HepG2 (cell line): ENCODE data around the gene FAM111B. TPM values are rescaled to one million over a fixed set of nuclear protein-coding genes. Genes with fewer than 3 reads are reported as not detected.
A peak's percentile ranks its signal among the peaks of the same experiment; 100 is the strongest.
"Not testable (repeated sequence)": the region's sequence is repeated elsewhere in the genome, so short reads cannot be mapped to it uniquely, and the experiment has no call there.

Source experiments
- ATAC-seq: fragments of 200-7000 bp; cut with Tn5 transposase; 3 replicates; pipeline ENCODE4 v1.9.1; 2020; ENCODE audit warnings: mild to moderate bottlenecking, moderate library complexity
- BruUV-seq: library from RNA; stranded (reverse); fragments of 400-500 nt; replicated peaks from 2 replicates; lab custom pipeline; 2021; lab: Mats Ljungman, UMichigan
- CTCF ChIA-PET: fragments of 300-600 bp; formaldehyde crosslinking; extraction: SDS; loops from one replicate; lab custom pipeline; 2021; ENCODE audit warnings: low total read pairs, inconsistent platforms, low intra/inter-chr PET ratio; lab: Yijun Ruan, JAX
- POLR2A ChIA-PET: fragments of 350-600 bp; sonication (Branson Sonifier 250); formaldehyde crosslinking; loops from one replicate; lab custom pipeline; 2020; ENCODE audit warnings: antibody characterized with exemption, inconsistent platforms; lab: Yijun Ruan, JAX
- DNase-seq: peaks from one replicate; pipeline ENCODE4 v3.0.0-alpha.2; 2015; ENCODE audit warnings: low spot score
- FAIRE-seq: peaks from 3 replicates; lab custom pipeline; 2011; peaks lifted over from hg19 to GRCh38; lab: Jason Lieb, UNC
- H2AFZ ChIP-seq: one replicate; pipeline ENCODE4 v1.6.1; 2011; ENCODE audit warnings: low read length, inconsistent platforms
- H3K27ac ChIP-seq: fragments of 300-600 bp; 3 replicates; pipeline ENCODE4 v1.8.0; 2011; ENCODE audit warnings: mixed run types, mild to moderate bottlenecking, mixed read lengths, low read length, inconsistent platforms; ENCODE audit not compliant: insufficient read depth; ENCODE audit errors: extremely low read length
- H3K27me3 ChIP-seq, 2 experiments: fragments of 200-600 bp in 1 of 2; 2 replicates in 1 of 2; 3 replicates in 1 of 2; pipeline versions ENCODE4 v1.6.0 to v1.8.0; 2011; ENCODE audit warnings: low read length in 2 of 2, mild to moderate bottlenecking in 2 of 2, moderate library complexity in 2 of 2, inconsistent platforms in 1 of 2; ENCODE audit not compliant: insufficient read depth in 2 of 2, control insufficient read depth in 1 of 2
- H3K36me3 ChIP-seq, 2 experiments: fragments of 200-600 bp in 1 of 2; replicated peaks in 1 of 2; 2 replicates in 1 of 2; 3 replicates in 1 of 2; pipeline versions ENCODE4 v1.5.1 to v1.8.0; 2011; ENCODE audit warnings: low read length in 2 of 2, inconsistent platforms in 1 of 2; ENCODE audit not compliant: insufficient read depth in 2 of 2, control insufficient read depth in 1 of 2
- H3K4me1 ChIP-seq: 2 replicates; pipeline ENCODE4 v1.5.1; 2012; ENCODE audit warnings: low read length, inconsistent platforms; ENCODE audit not compliant: insufficient read depth
- H3K4me2 ChIP-seq: 2 replicates; pipeline ENCODE4 v1.6.0; 2011; ENCODE audit warnings: low read depth, low read length, inconsistent platforms
- H3K4me3 ChIP-seq, 3 experiments: fragments of 200-600 bp in 1 of 3; sonication (generic), shearing (Covaris generic) in 1 of 3; replicated peaks in 1 of 3; 2 replicates each; pipeline ENCODE4 v1.5.1; 2011 to 2016; ENCODE audit warnings: low read length in 3 of 3, inconsistent platforms in 2 of 3, low read depth in 2 of 3, mild to moderate bottlenecking in 2 of 3, control low read depth in 1 of 3, mixed read lengths in 1 of 3; ENCODE audit not compliant: insufficient read depth in 1 of 3
- H3K79me2 ChIP-seq: one replicate; pipeline ENCODE4 v1.6.1; 2011; ENCODE audit warnings: low read length, inconsistent platforms; ENCODE audit not compliant: insufficient read depth
- H3K9ac ChIP-seq: 2 replicates; pipeline ENCODE4 v1.6.0; 2011; ENCODE audit warnings: mild to moderate bottlenecking, low read depth, low read length, inconsistent platforms; ENCODE audit not compliant: insufficient read depth
- H3K9me3 ChIP-seq: 2 replicates; pipeline ENCODE4 v1.5.1; 2012; ENCODE audit warnings: mild to moderate bottlenecking, low read length
- H4K20me1 ChIP-seq: 2 replicates; pipeline ENCODE4 v1.6.0; 2011; ENCODE audit warnings: inconsistent platforms, mild to moderate bottlenecking, low read length, moderate library complexity; ENCODE audit not compliant: insufficient read depth
- CTCF ChIP-seq: sonication (generic); formaldehyde crosslinking; IDR thresholded peaks from 2 replicates; pipeline ENCODE4 v1.5.0; 2020; ENCODE audit warnings: mild to moderate bottlenecking, missing genetic modification reagents, moderate library complexity
- ELF1 ChIP-seq: sonication (generic); formaldehyde crosslinking; IDR thresholded peaks from 2 replicates; pipeline ENCODE4 v1.4.0; 2020; ENCODE audit warnings: missing genetic modification reagents
- GABPA ChIP-seq, 2 experiments: IDR thresholded peaks; 2 replicates each; pipeline ENCODE4 v1.6.1; 2011 to 2016; ENCODE audit warnings: low read depth in 2 of 2, low read length in 1 of 2, missing biosample characterization in 1 of 2, missing genetic modification characterization in 1 of 2
- GABPB1 ChIP-seq: IDR thresholded peaks from 2 replicates; pipeline ENCODE4 v1.6.1; 2016; ENCODE audit warnings: mild to moderate bottlenecking, missing genetic modification reagents, moderate library complexity, missing compliant biosample characterization
- HOXA5 ChIP-seq: sonication (generic); formaldehyde crosslinking; IDR thresholded peaks from 2 replicates; pipeline ENCODE4 v1.4.0; 2020; ENCODE audit warnings: missing genetic modification reagents
- MAZ ChIP-seq, 2 experiments: sonication (generic) in 1 of 2; formaldehyde crosslinking in 1 of 2; IDR thresholded peaks; 2 replicates each; pipeline versions ENCODE4 v1.5.0 to v1.6.1; 2012 to 2020; ENCODE audit warnings: low read depth in 2 of 2, mild to moderate bottlenecking in 2 of 2, borderline replicate concordance in 1 of 2, improper control_type of control experiment in 1 of 2, low read length in 1 of 2, missing genetic modification reagents in 1 of 2, moderate library complexity in 1 of 2
- NFYB ChIP-seq: sonication (generic); formaldehyde crosslinking; IDR thresholded peaks from 2 replicates; pipeline ENCODE4 v1.4.0; 2020; ENCODE audit warnings: missing genetic modification reagents
- RAD21 ChIP-seq: fragments of 450-650 bp; formaldehyde crosslinking; IDR thresholded peaks from 2 replicates; pipeline ENCODE4 v1.5.0; 2020; ENCODE audit warnings: mild to moderate bottlenecking
- SOX6 ChIP-seq, 2 experiments: fragments of 450-650 bp in 1 of 2; sonication (generic) in 1 of 2; formaldehyde crosslinking in 1 of 2; IDR thresholded peaks; 2 replicates each; pipeline versions ENCODE4 v1.4.0 to v1.6.1; 2017 to 2020; ENCODE audit warnings: antibody characterized with exemption in 1 of 2, mild to moderate bottlenecking in 1 of 2, missing genetic modification reagents in 1 of 2
- STAG1 ChIP-seq: sonication (generic); formaldehyde crosslinking; IDR thresholded peaks from 2 replicates; pipeline ENCODE4 v1.4.0; 2020; ENCODE audit warnings: missing genetic modification reagents
- XRCC5 ChIP-seq: fragments of 200-400 bp; formaldehyde crosslinking; optimal IDR thresholded peaks from 2 replicates; pipeline ENCODE3; 2017; ENCODE audit warnings: mild to moderate bottlenecking, low read length
- ZMYM4 ChIP-seq: sonication (generic); formaldehyde crosslinking; IDR thresholded peaks from 2 replicates; pipeline ENCODE4 v1.8.1; 2023; ENCODE audit warnings: mild to moderate bottlenecking, missing genetic modification reagents
- ZNF574 ChIP-seq: sonication (generic); formaldehyde crosslinking; IDR thresholded peaks from 2 replicates; pipeline ENCODE4 v1.4.0; 2020; ENCODE audit warnings: missing genetic modification reagents
- WGBS: methylation state at CpG from one replicate; pipeline ENCODE4 v1.1.6; 2017; ENCODE audit warnings: low lambda C conversion rate; 5-methylcytosine and 5-hydroxymethylcytosine counted together
- in situ Hi-C: cut with HindIII; loops from 2 replicates; pipeline ENCODE4 v1.10.0; 2017; ENCODE audit warnings: low pct_unique_long_range_greater_than_20kb; ENCODE audit not compliant: extremely low pct_ligation_motif_present
- intact Hi-C: fragments of 100-400 bp; cut with micrococcal nuclease; formaldehyde crosslinking; loops from one replicate; pipeline ENCODE4 v1.10.0; 2022; ENCODE audit not compliant: unreplicated experiment
- polyA plus RNA-seq, 8 experiments: library from polyadenylated mRNA; depleted of rRNA in 3 of 8; stranded (reverse) in 7 of 8; unstranded in 1 of 8; fragments of >200 nt; fragmentation: Illumina TruSeq in 4 of 8; extraction: Trizol in 4 of 8; gene quantifications; 2 replicates each; pipeline versions ENCODE4 v1.2.1 to v1.2.3, GENCODE V29; 2011 to 2016; ENCODE audit warnings: low read depth in 4 of 8, missing spikeins in 1 of 8, mixed read lengths in 1 of 8; ENCODE audit not compliant: insufficient read depth in 1 of 8
- total RNA-seq, 5 experiments: library from RNA; depleted of rRNA; stranded (reverse); fragments of >200 nt; fragmentation: Illumina TruSeq; extraction: Trizol; gene quantifications; 2 replicates each; pipeline ENCODE4 v1.2.3, GENCODE V29; 2016; ENCODE audit warnings: low read depth in 1 of 5
- TF ChIP-seq, protein P1 (sequence below), 2 experiments: sonication (generic) in 1 of 2; formaldehyde crosslinking in 1 of 2; IDR thresholded peaks; 2 replicates each; pipeline versions ENCODE4 v1.4.0 to v1.6.1; 2018 to 2020; ENCODE audit warnings: missing genetic modification reagents in 2 of 2, borderline replicate concordance in 1 of 2, low read depth in 1 of 2, mild to moderate bottlenecking in 1 of 2, missing biosample characterization in 1 of 2

The FAM111B gene
- total and polyA plus RNA-seq, 2 of the 13 experiments (the other 11 are each of a cell fraction or from before 2014, with no cell fraction given) = 1.6 to 28.2 TPM

DNA sequence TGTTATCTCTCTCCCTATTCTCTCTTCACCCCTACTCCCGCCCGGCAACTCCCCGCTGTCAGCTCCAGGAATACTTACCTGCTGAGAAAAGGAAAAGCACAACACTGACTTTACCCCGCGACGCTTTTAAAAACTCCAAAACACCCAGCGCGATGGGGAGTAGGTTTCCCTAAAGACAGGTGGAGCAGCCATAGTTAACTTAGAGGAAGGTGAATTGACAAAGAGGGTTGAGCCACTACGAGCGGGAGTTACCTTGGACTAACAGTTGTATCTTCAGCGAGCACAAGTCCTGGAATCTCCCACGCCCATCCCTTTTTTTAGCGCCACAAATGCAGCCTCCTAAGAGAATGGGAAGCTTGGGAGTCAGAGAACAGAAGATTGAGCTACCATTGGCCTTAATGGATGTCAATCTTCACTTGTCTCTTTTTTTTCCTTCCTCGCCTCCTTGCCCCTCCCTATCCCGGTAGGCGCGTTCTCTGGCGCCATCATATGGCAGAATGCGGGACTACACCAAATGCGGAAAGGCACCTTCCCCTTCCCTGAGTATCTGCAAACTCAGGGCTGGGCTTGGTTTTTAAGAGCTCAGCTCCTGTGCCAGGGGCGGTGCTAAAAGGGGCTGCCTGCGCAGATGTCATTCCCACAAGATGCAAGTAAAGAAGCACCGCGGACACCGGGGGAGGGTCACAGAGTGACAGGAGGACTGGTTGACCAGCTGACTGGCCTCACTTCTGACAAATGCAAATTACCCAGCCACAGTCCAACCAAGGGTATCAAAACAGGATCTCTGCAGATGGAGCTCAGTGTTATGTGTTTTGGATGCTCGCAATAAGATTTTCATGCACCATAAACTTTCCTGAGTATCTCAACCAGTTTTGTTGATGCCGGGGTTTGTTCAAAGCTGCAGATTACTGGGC lies 48.7 kb upstream of the FAM111B start:
- Histone ChIP-seq H3K4me2 (peak overlapping the region; percentile 56), H3K4me3 (peak overlapping the region in 1 of 3 experiments; percentile 24; a peak in 2 of 6 replicates)
- intact Hi-C loops = loop anchor here (1.0 to 5.0 kb wide), 3 partner anchors 100 to 206 kb away; no protein-coding TSS in a partner anchor
- H3K9me3 ChIP-seq; H3K36me3 ChIP-seq; H2AFZ ChIP-seq; H4K20me1 ChIP-seq; POLR2A ChIA-PET; H3K9ac ChIP-seq; BruUV-seq; H3K27ac ChIP-seq; in situ Hi-C loops; H3K27me3 ChIP-seq; H3K4me1 ChIP-seq; H3K79me2 ChIP-seq; TF ChIP-seq GABPA (IDR thresholded peaks at IDR 0.05; ENCODE audit: low read depth, low read length); SOX6 (IDR thresholded peaks at IDR 0.05); MAZ (CRISPR knock-in tag; IDR thresholded peaks at IDR 0.05; ENCODE audit: low read depth): not testable (repeated sequence)
- DNase-seq (peak; percentile 66), FAIRE-seq (peak; percentile 63), ATAC-seq (peak; percentile 94)
- WGBS = 15% methylated on average over 25 of the region's 27 CpGs
- CTCF ChIA-PET = interaction anchor here (0.7 kb wide), 1 partner anchor 100 kb away, joined by 5 read pairs; no protein-coding TSS in a partner anchor
- TF ChIP-seq ZNF574 (CRISPR knock-in tag) = 0 out of 2 replicates have a peak, but pooled peaks have one; percentile 22
- peak; percentile 78 for TF ChIP-seq NFYB (CRISPR knock-in tag)
- TF ChIP-seq CTCF (CRISPR knock-in tag) = peak; percentile 90
- peak; percentile 77 for TF ChIP-seq STAG1 (CRISPR knock-in tag)
- TF ChIP-seq ELF1 (CRISPR knock-in tag) = 0 out of 2 replicates have a peak, but pooled peaks have one; percentile 16
- TF ChIP-seq GABPA (CRISPR knock-in tag; IDR thresholded peaks at IDR 0.05; ENCODE audit: low read depth) = peak; percentile 62
- peak; percentile 61 for TF ChIP-seq XRCC5
- TF ChIP-seq RAD21 (CRISPR knock-in tag) = peak; percentile 30; the same call in 1 of the 2 replicates
- TF ChIP-seq GABPB1 = peak; percentile 50; the same call in 1 of the 2 replicates
- TF ChIP-seq, protein P1, sequence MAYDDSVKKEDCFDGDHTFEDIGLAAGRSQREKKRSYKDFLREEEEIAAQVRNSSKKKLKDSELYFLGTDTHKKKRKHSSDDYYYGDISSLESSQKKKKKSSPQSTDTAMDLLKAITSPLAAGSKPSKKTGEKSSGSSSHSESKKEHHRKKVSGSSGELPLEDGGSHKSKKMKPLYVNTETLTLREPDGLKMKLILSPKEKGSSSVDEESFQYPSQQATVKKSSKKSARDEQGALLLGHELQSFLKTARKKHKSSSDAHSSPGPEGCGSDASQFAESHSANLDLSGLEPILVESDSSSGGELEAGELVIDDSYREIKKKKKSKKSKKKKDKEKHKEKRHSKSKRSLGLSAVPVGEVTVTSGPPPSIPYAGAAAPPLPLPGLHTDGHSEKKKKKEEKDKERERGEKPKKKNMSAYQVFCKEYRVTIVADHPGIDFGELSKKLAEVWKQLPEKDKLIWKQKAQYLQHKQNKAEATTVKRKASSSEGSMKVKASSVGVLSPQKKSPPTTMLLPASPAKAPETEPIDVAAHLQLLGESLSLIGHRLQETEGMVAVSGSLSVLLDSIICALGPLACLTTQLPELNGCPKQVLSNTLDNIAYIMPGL (CRISPR knock-in tag; IDR thresholded peaks at IDR 0.05; ENCODE audit: borderline replicate concordance in 1 of 2, low read depth in 1 of 2) = peak in 1 of 2 experiments; percentile 33; a peak in 1 of 4 replicates
- TF ChIP-seq HOXA5 (CRISPR knock-in tag) = peak; percentile 94; the same call in 1 of the 2 replicates
- TF ChIP-seq SOX6 (CRISPR knock-in tag; IDR thresholded peaks at IDR 0.05) = peak; percentile 20; the same call in 1 of the 2 replicates
- TF ChIP-seq MAZ (IDR thresholded peaks at IDR 0.05; ENCODE audit: borderline replicate concordance, low read depth, low read length) = peak; percentile 74; the same call in 1 of the 2 replicates
- peak; percentile 48; the same call in 1 of the 2 replicates for TF ChIP-seq ZMYM4 (CRISPR knock-in tag)
